Stimulated activated CD8-positive, alpha-beta memory T cell treated with anti-CD3 and anti-CD28 coated beads, Interleukin-15, amount 100 ng/mL, for 24 hours (primary cell): Measurements from ENCODE around the gene TRIM22.

ENCODE experiments used
- DNase-seq: peaks from one replicate; pipeline ENCODE4 v3.0.0-alpha.2; 2020; ENCODE audit warnings: low read depth

Gene TRIM22

DNA sequence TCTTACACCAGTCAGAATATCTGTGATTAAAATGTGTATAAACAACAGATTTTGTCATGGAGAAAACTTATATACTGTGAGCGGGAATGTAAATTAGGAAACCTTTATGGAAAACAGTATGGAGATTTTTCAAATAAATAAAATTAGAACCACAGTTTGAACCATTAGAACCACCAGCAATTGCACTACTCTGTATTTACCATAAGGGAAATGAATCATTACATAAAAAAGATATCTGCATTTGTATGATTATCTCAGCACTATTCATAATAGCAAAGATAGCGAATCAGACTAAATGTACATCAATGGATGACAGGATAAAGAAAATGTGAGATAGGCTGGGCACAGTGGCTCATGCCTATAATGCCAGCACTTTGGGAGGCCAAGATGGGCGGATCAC lies 57.0 kb downstream of the TRIM22 start:
- no peak for DNase-seq

DNA sequence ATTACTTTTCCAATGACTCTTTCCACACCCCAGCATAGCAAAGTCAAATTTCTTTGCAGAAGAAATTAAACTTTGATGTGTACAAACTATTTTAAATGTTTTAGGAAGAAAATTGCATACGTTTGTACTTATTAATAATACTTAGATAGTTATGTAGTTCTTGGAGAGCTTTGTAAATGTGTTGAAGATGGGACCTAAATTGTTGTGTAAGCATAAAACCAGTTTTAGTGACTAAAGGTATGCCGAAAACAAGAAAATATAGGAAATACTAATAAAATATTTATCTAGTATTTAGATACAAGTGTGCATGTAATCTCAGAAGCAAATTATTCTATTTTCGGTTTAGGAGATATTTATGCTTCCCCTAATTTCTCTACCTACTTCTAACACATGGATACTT lies 60.2 kb downstream of the TRIM22 start:
- no peak for DNase-seq

- DNase-seq, result no peak
Observed at GRCh38 chr11:5753943-5754342, 64.4 kb downstream of the TRIM22 start, which contains the start of gene OR52N4. Gene OR52N4 (plus strand): TSS chr11:5754243. CDS start chr11:5754741, 498 bp downstream.
